ENCODE results near the gene NECAP2. TPM values are rescaled to one million over a fixed set of nuclear protein-coding genes. Genes with fewer than 3 reads are reported as not detected.
A peak's percentile ranks its signal among the peaks of the same experiment; 100 is the strongest.

The NECAP2 gene
- 17.8 TPM for total RNA-seq

GRCh38 chr1:16440470-16441281 is at the start of gene NECAP2:
Gene NECAP2 (plus strand): TSS chr1:16440724. CDS start chr1:16440762, 38 bp downstream.
- ATAC-seq (peak; percentile 98), DNase-seq (ENCODE audit: low spot score) (peak; percentile 92)

GRCh38 chr1:16391411-16391810 is 49.1 kb upstream of the NECAP2 start:
- ATAC-seq (no peak), DNase-seq (ENCODE audit: low spot score) (no peak)

GRCh38 chr1:16392740-16393569 is 47.6 kb upstream of the NECAP2 start:
- DNase-seq (ENCODE audit: low spot score) (no peak), ATAC-seq (no peak)

- peak; percentile 43 for ATAC-seq
These were observed 46.7 kb upstream of the NECAP2 start for GRCh38 chr1:16393570-16394521.

GRCh38 chr1:16394977-16395376 is 45.5 kb upstream of the NECAP2 start:
- ATAC-seq = no peak
- no peak for DNase-seq (ENCODE audit: low spot score)

More at GRCh38 chr1:16393570-16394521, 46.7 kb upstream of the NECAP2 start:
- DNase-seq (ENCODE audit: low spot score) = no peak

GRCh38 chr1:16396591-16396990 is 43.9 kb upstream of the NECAP2 start:
- DNase-seq (ENCODE audit: low spot score) = no peak
- ATAC-seq = peak; percentile 25

GRCh38 chr1:16397120-16397519 is 43.4 kb upstream of the NECAP2 start:
- ATAC-seq (no peak), DNase-seq (ENCODE audit: low spot score) (no peak)

GRCh38 chr1:16398371-16398953 is 42.1 kb upstream of the NECAP2 start:
- DNase-seq (ENCODE audit: low spot score) (no peak), ATAC-seq (no peak)

GRCh38 chr1:16402742-16403141 is 37.8 kb upstream of the NECAP2 start:
- DNase-seq (ENCODE audit: low spot score) = no peak
- no peak for ATAC-seq

GRCh38 chr1:16405441-16405840 is 35.1 kb upstream of the NECAP2 start:
- ATAC-seq (no peak), DNase-seq (ENCODE audit: low spot score) (no peak)

GRCh38 chr1:16406868-16407267 is 33.7 kb upstream of the NECAP2 start:
- no peak for ATAC-seq
- no peak for DNase-seq (ENCODE audit: low spot score)

- DNase-seq (ENCODE audit: low spot score) = no peak
- ATAC-seq = no peak
These were observed 30.9 kb upstream of the NECAP2 start for GRCh38 chr1:16409536-16410152.

- ATAC-seq (no peak), DNase-seq (ENCODE audit: low spot score) (no peak)
These were observed 29.7 kb upstream of the NECAP2 start for GRCh38 chr1:16410803-16411202.

GRCh38 chr1:16413191-16413590 is 27.3 kb upstream of the NECAP2 start:
- DNase-seq (ENCODE audit: low spot score) (no peak), ATAC-seq (no peak)

- no peak for ATAC-seq
- no peak for DNase-seq (ENCODE audit: low spot score)
These were observed 21.6 kb upstream of the NECAP2 start for GRCh38 chr1:16418823-16419425.

GRCh38 chr1:16420424-16421118 is 20.0 kb upstream of the NECAP2 start:
- no peak for ATAC-seq
- no peak for DNase-seq (ENCODE audit: low spot score)

- no peak for ATAC-seq
- no peak for DNase-seq (ENCODE audit: low spot score)
These were observed 19.3 kb upstream of the NECAP2 start for GRCh38 chr1:16421201-16421600.

GRCh38 chr1:16422041-16422440 is 18.5 kb upstream of the NECAP2 start:
- DNase-seq (ENCODE audit: low spot score) (no peak), ATAC-seq (no peak)

All from left lobe of liver (tissue), 2 donors.